ENCODE measurements around the gene BCAS3.

The BCAS3 gene

GRCh38 chr17:60741031-60741430, 63.4 kb downstream of the BCAS3 start:
- TF ChIP-seq CTCF (IDR thresholded peaks at IDR 0.05; ENCODE audit: low read length, missing control alignments), result no peak
- no peak for DNase-seq (ENCODE audit: low read depth)
- no peak overlapping the region for H3K4me3 ChIP-seq (replicated peaks; ENCODE audit: low read depth, low read length)

GRCh38 chr17:60743282-60743681, 65.6 kb downstream of the BCAS3 start:
- DNase-seq (ENCODE audit: low read depth), result no peak
- no peak for TF ChIP-seq CTCF (IDR thresholded peaks at IDR 0.05; ENCODE audit: low read length, missing control alignments)
- H3K4me3 ChIP-seq (replicated peaks; ENCODE audit: low read depth, low read length), result peak overlapping the region; percentile 23

- peak; percentile 65 for DNase-seq (ENCODE audit: low read depth)
- TF ChIP-seq CTCF (IDR thresholded peaks at IDR 0.05; ENCODE audit: low read length, missing control alignments), result no peak
- peak overlapping the region; percentile 23 for H3K4me3 ChIP-seq (replicated peaks; ENCODE audit: low read depth, low read length)
These were observed 66.1 kb downstream of the BCAS3 start for GRCh38 chr17:60743799-60744198.

- no peak for TF ChIP-seq CTCF (IDR thresholded peaks at IDR 0.05; ENCODE audit: low read length, missing control alignments)
- no peak for DNase-seq (ENCODE audit: low read depth)
- H3K4me3 ChIP-seq (replicated peaks; ENCODE audit: low read depth, low read length), result peak overlapping the region; percentile 23
These were observed 66.8 kb downstream of the BCAS3 start for GRCh38 chr17:60744355-60744966.

GRCh38 chr17:60745544-60745943, 67.9 kb downstream of the BCAS3 start:
- H3K4me3 ChIP-seq (replicated peaks; ENCODE audit: low read depth, low read length), result no peak overlapping the region
- no peak for TF ChIP-seq CTCF (IDR thresholded peaks at IDR 0.05; ENCODE audit: low read length, missing control alignments)
- peak; percentile 5 for DNase-seq (ENCODE audit: low read depth)

- H3K4me3 ChIP-seq (replicated peaks; ENCODE audit: low read depth, low read length), result no peak overlapping the region
- no peak for DNase-seq (ENCODE audit: low read depth)
- TF ChIP-seq CTCF (IDR thresholded peaks at IDR 0.05; ENCODE audit: low read length, missing control alignments), result no peak
These were observed 69.6 kb downstream of the BCAS3 start for GRCh38 chr17:60747069-60747808.

GRCh38 chr17:60748204-60748603, 70.6 kb downstream of the BCAS3 start:
- no peak for TF ChIP-seq CTCF (IDR thresholded peaks at IDR 0.05; ENCODE audit: low read length, missing control alignments)
- no peak overlapping the region for H3K4me3 ChIP-seq (replicated peaks; ENCODE audit: low read depth, low read length)
- no peak for DNase-seq (ENCODE audit: low read depth)
